Keratinocyte (primary cell): ENCODE results near the gene SNX20. TPM values are rescaled to one million over a fixed set of nuclear protein-coding genes. Genes with fewer than 3 reads are reported as not detected.

ENCODE experiments used
- DNase-seq: peaks from one replicate; pipeline ENCODE4 v3.0.0-alpha.2; 2011; ENCODE audit warnings: low read depth, missing footprints, low spot score
- FAIRE-seq: peaks from 2 replicates; lab custom pipeline; 2011; peaks lifted over from hg19 to GRCh38; lab: Jason Lieb, UNC
- H2AFZ ChIP-seq: 2 replicates; pipeline ENCODE4 v1.6.0; 2012; ENCODE audit warnings: low read length, control low read depth, inconsistent platforms; ENCODE audit not compliant: control insufficient read depth
- H3K27ac ChIP-seq: 2 replicates; pipeline ENCODE4 v1.5.1; 2011; ENCODE audit warnings: low read length; ENCODE audit not compliant: control insufficient read depth, insufficient read depth
- H3K27me3 ChIP-seq: 3 replicates; pipeline ENCODE4 v1.6.0; 2011; ENCODE audit warnings: low read length; ENCODE audit not compliant: control insufficient read depth, insufficient read depth; ENCODE audit errors: extremely low read depth
- H3K36me3 ChIP-seq, 2 experiments: 2 replicates in 1 of 2; 3 replicates in 1 of 2; pipeline ENCODE4 v1.5.1; 2011; ENCODE audit warnings: low read length in 2 of 2, mild to moderate bottlenecking in 1 of 2; ENCODE audit not compliant: control insufficient read depth in 2 of 2, insufficient read depth in 2 of 2; ENCODE audit errors: extremely low read depth in 1 of 2
- H3K4me1 ChIP-seq: 3 replicates; pipeline ENCODE4 v1.5.1; 2011; ENCODE audit warnings: low read length; ENCODE audit not compliant: control insufficient read depth, insufficient read depth; ENCODE audit errors: extremely low read depth
- H3K4me2 ChIP-seq: 3 replicates; pipeline ENCODE4 v1.6.0; 2011; ENCODE audit warnings: low read depth, low read length; ENCODE audit not compliant: control insufficient read depth, insufficient read depth; ENCODE audit errors: extremely low read depth
- H3K4me3 ChIP-seq, 3 experiments: fragments of 200-600 bp in 1 of 3; sonication (generic) in 1 of 3; 2 replicates in 2 of 3; 3 replicates in 1 of 3; pipeline ENCODE4 v1.5.1; 2011 to 2016; ENCODE audit warnings: low read length in 3 of 3, mild to moderate bottlenecking in 3 of 3, control low read depth in 2 of 3, inconsistent platforms in 1 of 3, low read depth in 1 of 3, mixed read lengths in 1 of 3, mixed run types in 1 of 3, moderate library complexity in 1 of 3; ENCODE audit not compliant: control insufficient read depth in 2 of 3, insufficient read depth in 2 of 3; ENCODE audit errors: extremely low read depth in 1 of 3
- H3K79me2 ChIP-seq: 2 replicates; pipeline ENCODE4 v1.6.0; 2012; ENCODE audit warnings: low read length; ENCODE audit not compliant: control insufficient read depth, insufficient read depth
- H3K9ac ChIP-seq: 3 replicates; pipeline ENCODE4 v1.6.0; 2011; ENCODE audit warnings: low read length; ENCODE audit not compliant: control insufficient read depth, insufficient read depth; ENCODE audit errors: extremely low read depth
- H3K9me1 ChIP-seq: 3 replicates; pipeline ENCODE4 v1.6.0; 2011; ENCODE audit warnings: low read length; ENCODE audit not compliant: control insufficient read depth, insufficient read depth; ENCODE audit errors: extremely low read depth
- H3K9me3 ChIP-seq: 2 replicates; pipeline ENCODE4 v1.5.1; 2012; ENCODE audit warnings: low read depth, low read length; ENCODE audit not compliant: control insufficient read depth
- H4K20me1 ChIP-seq: 3 replicates; pipeline ENCODE4 v1.6.0; 2011; ENCODE audit warnings: low read length; ENCODE audit not compliant: control insufficient read depth, insufficient read depth; ENCODE audit errors: extremely low read depth
- EZH2 ChIP-seq: IDR thresholded peaks from one replicate; pipeline ENCODE4 v1.6.1; 2012; ENCODE audit warnings: inconsistent platforms, mild to moderate bottlenecking, low read length, moderate library complexity
- dilution Hi-C: fragments of 300-500 bp; cut with MboI; formaldehyde crosslinking; loops from one replicate; pipeline ENCODE4 v1.7.0; 2020; ENCODE audit warnings: low sequenced_read_pairs; ENCODE audit not compliant: extremely low pct_ligation_motif_present
- polyA plus RNA-seq, 5 experiments: library from polyadenylated mRNA; depleted of rRNA in 3 of 5; stranded (reverse) in 3 of 5; stranded (forward) in 1 of 5; unstranded in 1 of 5; fragments of >200 nt; gene quantifications; 1 replicate in 1 of 5; 2 replicates in 3 of 5; 3 replicates in 1 of 5; pipeline versions ENCODE4 v1.2.1 to v1.2.3, GENCODE V29; 2011 to 2012; ENCODE audit warnings: missing spikeins in 2 of 5, low read depth in 1 of 5, low replicate concordance in 1 of 5
- TF ChIP-seq, protein P1 (sequence below), 3 experiments: IDR thresholded peaks in 1 of 3; conservative IDR thresholded peaks in 1 of 3; optimal IDR thresholded peaks in 1 of 3; 2 replicates in 2 of 3; 3 replicates in 1 of 3; pipeline versions ENCODE3 to v1.5.1; 2011; ENCODE audit warnings: low read length in 3 of 3, mild to moderate bottlenecking in 3 of 3, moderate library complexity in 2 of 3, control low read depth in 1 of 3, inconsistent platforms in 1 of 3; ENCODE audit not compliant: insufficient read depth in 2 of 3; ENCODE audit errors: extremely low read depth in 1 of 3

SNX20 gene
- polyA plus RNA-seq, 1 donor (not counting 4 experiments of a cell fraction or from before 2014, with no cell fraction given), result not detected

DNA sequence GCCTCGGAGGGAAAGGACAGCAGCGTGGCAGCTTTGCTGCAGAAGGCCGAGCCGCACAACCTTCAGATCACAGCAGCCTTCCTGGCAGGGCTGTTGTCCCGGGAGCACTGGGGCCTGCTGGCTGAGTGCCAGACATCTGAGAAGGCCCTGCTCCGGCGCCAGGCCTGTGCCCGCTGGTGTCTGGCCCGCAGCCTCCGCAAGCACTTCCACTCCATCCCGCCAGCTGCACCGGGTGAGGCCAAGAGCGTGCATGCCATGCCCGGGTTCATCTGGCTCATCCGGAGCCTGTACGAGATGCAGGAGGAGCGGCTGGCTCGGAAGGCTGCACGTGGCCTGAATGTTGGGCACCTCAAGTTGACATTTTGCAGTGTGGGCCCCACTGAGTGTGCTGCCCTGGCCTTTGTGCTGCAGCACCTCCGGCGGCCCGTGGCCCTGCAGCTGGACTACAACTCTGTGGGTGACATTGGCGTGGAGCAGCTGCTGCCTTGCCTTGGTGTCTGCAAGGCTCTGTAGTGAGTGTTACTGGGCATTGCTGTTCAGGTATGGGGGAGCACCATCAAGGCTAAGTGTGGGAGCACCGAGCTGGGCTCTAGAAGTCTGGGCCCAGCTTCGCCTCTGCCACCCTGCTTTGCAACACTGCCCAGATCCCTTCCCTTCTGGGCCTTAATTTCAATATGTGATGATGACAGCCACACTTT, 30.9 kb upstream of the SNX20 start:
- DNase-seq (no peak), FAIRE-seq (no peak)
- H3K27me3 ChIP-seq, result no peaks in the 10 kb centered on the region
- H3K9me3 ChIP-seq, result no peaks in the 10 kb centered on the region
- H3K9ac ChIP-seq, result no peak overlapping the region
- no peak overlapping the region for H3K27ac ChIP-seq
- H3K36me3 ChIP-seq, result no peaks in the 10 kb centered on the region
- dilution Hi-C loops, result no loop called here
- H3K79me2 ChIP-seq, result no peaks in the 10 kb centered on the region
- H2AFZ ChIP-seq, result no peak overlapping the region
- no peaks in the 10 kb centered on the region for H3K9me1 ChIP-seq
- no peak overlapping the region for H3K4me3 ChIP-seq
- no peaks in the 10 kb centered on the region for H3K4me1 ChIP-seq
- H3K4me2 ChIP-seq, result no peak overlapping the region
- no peak for TF ChIP-seq EZH2
- TF ChIP-seq, protein P1, sequence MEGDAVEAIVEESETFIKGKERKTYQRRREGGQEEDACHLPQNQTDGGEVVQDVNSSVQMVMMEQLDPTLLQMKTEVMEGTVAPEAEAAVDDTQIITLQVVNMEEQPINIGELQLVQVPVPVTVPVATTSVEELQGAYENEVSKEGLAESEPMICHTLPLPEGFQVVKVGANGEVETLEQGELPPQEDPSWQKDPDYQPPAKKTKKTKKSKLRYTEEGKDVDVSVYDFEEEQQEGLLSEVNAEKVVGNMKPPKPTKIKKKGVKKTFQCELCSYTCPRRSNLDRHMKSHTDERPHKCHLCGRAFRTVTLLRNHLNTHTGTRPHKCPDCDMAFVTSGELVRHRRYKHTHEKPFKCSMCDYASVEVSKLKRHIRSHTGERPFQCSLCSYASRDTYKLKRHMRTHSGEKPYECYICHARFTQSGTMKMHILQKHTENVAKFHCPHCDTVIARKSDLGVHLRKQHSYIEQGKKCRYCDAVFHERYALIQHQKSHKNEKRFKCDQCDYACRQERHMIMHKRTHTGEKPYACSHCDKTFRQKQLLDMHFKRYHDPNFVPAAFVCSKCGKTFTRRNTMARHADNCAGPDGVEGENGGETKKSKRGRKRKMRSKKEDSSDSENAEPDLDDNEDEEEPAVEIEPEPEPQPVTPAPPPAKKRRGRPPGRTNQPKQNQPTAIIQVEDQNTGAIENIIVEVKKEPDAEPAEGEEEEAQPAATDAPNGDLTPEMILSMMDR (optimal IDR thresholded peaks at IDR 0.05 in 1 of 3, IDR thresholded peaks at IDR 0.05 in 1 of 3, conservative IDR thresholded peaks at IDR 0.05 in 1 of 3; ENCODE audit: extremely low read depth in 1 of 3, insufficient read depth in 2 of 3, low read length in 3 of 3), result no peak
- no peaks in the 10 kb centered on the region for H4K20me1 ChIP-seq

DNA sequence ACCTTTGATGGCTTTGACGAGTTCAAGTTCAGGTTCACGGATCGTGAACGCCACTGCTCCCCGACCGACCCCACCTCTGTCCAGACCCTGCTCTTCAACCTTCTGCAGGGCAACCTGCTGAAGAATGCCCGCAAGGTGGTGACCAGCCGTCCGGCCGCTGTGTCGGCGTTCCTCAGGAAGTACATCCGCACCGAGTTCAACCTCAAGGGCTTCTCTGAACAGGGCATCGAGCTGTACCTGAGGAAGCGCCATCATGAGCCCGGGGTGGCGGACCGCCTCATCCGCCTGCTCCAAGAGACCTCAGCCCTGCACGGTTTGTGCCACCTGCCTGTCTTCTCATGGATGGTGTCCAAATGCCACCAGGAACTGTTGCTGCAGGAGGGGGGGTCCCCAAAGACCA, 29.9 kb upstream of the SNX20 start:
- Histone ChIP-seq H3K27me3 (no peaks in the 10 kb centered on the region), H2AFZ (no peak overlapping the region), H3K9me1 (no peaks in the 10 kb centered on the region), H3K9ac (no peak overlapping the region), H4K20me1 (no peaks in the 10 kb centered on the region), H3K27ac (no peak overlapping the region), H3K9me3 (no peaks in the 10 kb centered on the region), H3K79me2 (no peaks in the 10 kb centered on the region), H3K4me1 (no peaks in the 10 kb centered on the region), H3K4me2 (no peak overlapping the region), H3K36me3 (no peaks in the 10 kb centered on the region), H3K4me3 (no peak overlapping the region)
- no peak for FAIRE-seq
- TF ChIP-seq, protein P1 (optimal IDR thresholded peaks at IDR 0.05 in 1 of 3, IDR thresholded peaks at IDR 0.05 in 1 of 3, conservative IDR thresholded peaks at IDR 0.05 in 1 of 3; ENCODE audit: extremely low read depth in 1 of 3, insufficient read depth in 2 of 3, low read length in 3 of 3), result no peak
- no peak for TF ChIP-seq EZH2
- dilution Hi-C loops, result no loop called here
- DNase-seq, result no peak
